ENCODE results near the gene MPG.

DNA sequence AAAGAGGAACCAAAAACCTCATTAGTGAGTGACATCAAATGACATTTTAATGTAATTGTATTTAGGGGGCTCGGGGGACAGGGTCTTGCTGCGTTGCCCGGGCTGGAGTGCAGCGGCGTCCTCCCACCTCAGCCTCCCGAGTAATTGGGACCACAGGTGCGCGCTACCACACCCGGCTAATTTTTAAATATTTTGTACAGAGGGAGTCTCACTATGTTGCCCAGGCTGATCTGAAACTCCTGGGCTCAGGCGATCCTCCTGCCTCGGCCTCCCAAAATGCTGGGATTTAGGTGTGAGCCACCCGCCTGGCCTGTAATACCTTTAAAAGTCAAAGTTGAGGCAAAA lies 23.8 kb upstream of the MPG start:
- TF ChIP-seq, protein P1, sequence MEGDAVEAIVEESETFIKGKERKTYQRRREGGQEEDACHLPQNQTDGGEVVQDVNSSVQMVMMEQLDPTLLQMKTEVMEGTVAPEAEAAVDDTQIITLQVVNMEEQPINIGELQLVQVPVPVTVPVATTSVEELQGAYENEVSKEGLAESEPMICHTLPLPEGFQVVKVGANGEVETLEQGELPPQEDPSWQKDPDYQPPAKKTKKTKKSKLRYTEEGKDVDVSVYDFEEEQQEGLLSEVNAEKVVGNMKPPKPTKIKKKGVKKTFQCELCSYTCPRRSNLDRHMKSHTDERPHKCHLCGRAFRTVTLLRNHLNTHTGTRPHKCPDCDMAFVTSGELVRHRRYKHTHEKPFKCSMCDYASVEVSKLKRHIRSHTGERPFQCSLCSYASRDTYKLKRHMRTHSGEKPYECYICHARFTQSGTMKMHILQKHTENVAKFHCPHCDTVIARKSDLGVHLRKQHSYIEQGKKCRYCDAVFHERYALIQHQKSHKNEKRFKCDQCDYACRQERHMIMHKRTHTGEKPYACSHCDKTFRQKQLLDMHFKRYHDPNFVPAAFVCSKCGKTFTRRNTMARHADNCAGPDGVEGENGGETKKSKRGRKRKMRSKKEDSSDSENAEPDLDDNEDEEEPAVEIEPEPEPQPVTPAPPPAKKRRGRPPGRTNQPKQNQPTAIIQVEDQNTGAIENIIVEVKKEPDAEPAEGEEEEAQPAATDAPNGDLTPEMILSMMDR (IDR thresholded peaks at IDR 0.05; ENCODE audit: insufficient read depth, low read length, poor library complexity, severe bottlenecking) = no peak
- no peak for TF ChIP-seq EZH2phosphoT487 (conservative IDR thresholded peaks at IDR 0.05; ENCODE audit: low read length)
